ENCODE data around the gene EPAS1. TPM values are rescaled to one million over a fixed set of nuclear protein-coding genes. Genes with fewer than 3 reads are reported as not detected.

Gene EPAS1
- total RNA-seq, 4 donors from 2014 or later: 126 to 249 (median 148) TPM

DNA sequence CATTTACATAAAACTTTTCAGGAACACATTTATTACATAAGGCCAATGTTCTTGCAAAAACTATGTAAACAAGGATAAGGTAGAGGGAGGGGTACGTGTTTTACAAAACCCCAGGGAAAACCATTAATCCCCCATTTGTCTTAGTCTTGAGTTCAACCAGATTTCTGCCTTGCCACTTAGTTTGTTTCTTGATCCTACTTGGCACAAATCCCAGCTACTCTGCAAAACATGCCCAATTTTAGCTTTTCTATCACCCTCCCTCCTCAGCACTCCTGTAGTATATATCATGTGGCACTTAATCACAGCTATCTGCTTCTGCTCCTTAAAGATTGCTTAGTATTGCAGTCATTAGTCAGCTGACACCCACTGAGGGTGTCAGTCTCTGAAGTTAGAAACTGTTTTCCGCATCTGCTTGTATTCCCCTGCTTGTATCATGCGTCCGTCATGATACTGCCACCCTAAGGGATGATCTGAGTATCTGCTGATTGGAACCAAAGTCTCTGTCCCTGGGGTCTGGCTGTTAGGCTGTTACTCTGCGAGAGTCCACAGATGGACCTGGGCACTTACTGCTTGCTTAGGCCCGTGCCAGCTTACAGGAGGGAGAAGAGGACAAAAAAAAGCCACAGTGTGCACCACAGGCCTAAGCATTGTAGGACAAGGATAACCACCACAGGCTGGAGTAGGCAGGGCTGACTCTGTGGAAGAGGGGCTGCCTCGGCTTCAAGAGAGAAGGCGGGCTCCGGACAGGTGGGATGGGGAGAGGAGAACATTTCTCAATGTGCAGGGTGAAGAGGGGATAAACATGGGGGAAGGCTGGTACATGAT is 82.2 kb downstream of the EPAS1 start:
- TF ChIP-seq, protein P1, sequence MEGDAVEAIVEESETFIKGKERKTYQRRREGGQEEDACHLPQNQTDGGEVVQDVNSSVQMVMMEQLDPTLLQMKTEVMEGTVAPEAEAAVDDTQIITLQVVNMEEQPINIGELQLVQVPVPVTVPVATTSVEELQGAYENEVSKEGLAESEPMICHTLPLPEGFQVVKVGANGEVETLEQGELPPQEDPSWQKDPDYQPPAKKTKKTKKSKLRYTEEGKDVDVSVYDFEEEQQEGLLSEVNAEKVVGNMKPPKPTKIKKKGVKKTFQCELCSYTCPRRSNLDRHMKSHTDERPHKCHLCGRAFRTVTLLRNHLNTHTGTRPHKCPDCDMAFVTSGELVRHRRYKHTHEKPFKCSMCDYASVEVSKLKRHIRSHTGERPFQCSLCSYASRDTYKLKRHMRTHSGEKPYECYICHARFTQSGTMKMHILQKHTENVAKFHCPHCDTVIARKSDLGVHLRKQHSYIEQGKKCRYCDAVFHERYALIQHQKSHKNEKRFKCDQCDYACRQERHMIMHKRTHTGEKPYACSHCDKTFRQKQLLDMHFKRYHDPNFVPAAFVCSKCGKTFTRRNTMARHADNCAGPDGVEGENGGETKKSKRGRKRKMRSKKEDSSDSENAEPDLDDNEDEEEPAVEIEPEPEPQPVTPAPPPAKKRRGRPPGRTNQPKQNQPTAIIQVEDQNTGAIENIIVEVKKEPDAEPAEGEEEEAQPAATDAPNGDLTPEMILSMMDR (IDR thresholded peaks at IDR 0.05): no peak
- TF ChIP-seq POLR2A (IDR thresholded peaks at IDR 0.05): no peak
- no peak overlapping the region for H3K4me3 ChIP-seq (ENCODE audit: low read depth, poor library complexity, severe bottlenecking)
- 82% methylated on average over 9 of the region's 9 CpGs for WGBS, 2 donors
- intact Hi-C loops (cut with DNase I; ENCODE audit: low total_unique reads): no loop called here
- no peak for DNase-seq (ENCODE audit: low spot score in 2 of 2)

DNA sequence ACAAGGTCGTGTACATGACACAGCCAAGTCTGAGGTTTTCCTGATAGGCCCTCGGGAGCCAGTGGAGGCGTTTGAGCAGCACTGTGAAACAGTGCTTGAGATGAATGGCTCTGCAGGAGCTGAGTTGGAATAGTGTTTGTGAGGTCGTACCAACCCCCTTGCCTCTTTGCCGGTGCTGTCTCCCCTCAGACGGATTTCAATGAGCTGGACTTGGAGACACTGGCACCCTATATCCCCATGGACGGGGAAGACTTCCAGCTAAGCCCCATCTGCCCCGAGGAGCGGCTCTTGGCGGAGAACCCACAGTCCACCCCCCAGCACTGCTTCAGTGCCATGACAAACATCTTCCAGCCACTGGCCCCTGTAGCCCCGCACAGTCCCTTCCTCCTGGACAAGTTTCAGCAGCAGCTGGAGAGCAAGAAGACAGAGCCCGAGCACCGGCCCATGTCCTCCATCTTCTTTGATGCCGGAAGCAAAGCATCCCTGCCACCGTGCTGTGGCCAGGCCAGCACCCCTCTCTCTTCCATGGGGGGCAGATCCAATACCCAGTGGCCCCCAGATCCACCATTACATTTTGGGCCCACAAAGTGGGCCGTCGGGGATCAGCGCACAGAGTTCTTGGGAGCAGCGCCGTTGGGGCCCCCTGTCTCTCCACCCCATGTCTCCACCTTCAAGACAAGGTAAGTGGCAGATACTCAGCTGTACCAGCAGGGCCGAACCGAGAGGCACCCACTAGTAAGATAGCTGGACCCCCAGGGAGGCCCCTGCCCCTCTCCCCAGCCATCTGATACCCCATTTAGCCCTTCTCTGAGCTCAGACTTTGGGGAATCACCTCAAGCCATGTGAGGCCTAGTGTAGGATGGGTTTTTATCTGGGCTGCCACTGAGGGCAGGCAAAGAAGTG is 83.1 kb downstream of the EPAS1 start:
- intact Hi-C loops (cut with DNase I; ENCODE audit: low total_unique reads): no loop called here
- H3K4me3 ChIP-seq (ENCODE audit: low read depth, poor library complexity, severe bottlenecking): no peak overlapping the region
- TF ChIP-seq POLR2A (IDR thresholded peaks at IDR 0.05): no peak
- TF ChIP-seq, protein P1 (IDR thresholded peaks at IDR 0.05): no peak
- 93 to 94% methylated on average over 22 of the region's 22 CpGs for WGBS, 2 donors
- DNase-seq (ENCODE audit: low spot score in 2 of 2): no peak

DNA sequence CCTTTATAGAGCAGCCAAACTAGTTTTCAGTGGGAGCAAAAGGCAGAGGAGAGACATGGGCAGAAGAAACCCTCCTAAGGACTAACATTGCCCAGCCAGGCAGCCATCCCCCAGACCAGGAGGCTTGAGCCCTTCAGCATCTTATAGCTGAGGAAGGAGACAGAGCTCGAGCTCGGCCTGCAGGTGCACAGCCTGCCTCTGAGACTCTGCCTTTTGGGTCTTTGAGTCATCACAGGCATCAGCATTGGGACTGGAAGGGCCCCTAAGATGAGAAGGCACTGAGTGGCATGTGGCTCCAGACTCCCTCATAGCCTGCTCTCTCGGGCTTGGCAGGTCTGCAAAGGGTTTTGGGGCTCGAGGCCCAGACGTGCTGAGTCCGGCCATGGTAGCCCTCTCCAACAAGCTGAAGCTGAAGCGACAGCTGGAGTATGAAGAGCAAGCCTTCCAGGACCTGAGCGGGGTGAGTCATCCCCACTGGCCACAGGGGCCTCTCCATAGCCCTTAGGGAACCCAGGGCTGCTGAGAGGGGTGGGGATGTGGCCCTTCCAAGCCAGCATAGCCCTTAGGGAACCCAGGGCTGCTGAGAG is 84.1 kb downstream of the EPAS1 start:
- DNase-seq (ENCODE audit: low spot score in 2 of 2): no peak
- no peak overlapping the region for H3K4me3 ChIP-seq (ENCODE audit: low read depth, poor library complexity, severe bottlenecking)
- TF ChIP-seq, protein P1 (IDR thresholded peaks at IDR 0.05): no peak
- TF ChIP-seq POLR2A (IDR thresholded peaks at IDR 0.05): no peak
- intact Hi-C loops (cut with DNase I; ENCODE audit: low total_unique reads): no loop called here
- WGBS, 2 donors: 93 to 98% methylated on average over 4 to 7 of the region's 8 CpGs

DNA sequence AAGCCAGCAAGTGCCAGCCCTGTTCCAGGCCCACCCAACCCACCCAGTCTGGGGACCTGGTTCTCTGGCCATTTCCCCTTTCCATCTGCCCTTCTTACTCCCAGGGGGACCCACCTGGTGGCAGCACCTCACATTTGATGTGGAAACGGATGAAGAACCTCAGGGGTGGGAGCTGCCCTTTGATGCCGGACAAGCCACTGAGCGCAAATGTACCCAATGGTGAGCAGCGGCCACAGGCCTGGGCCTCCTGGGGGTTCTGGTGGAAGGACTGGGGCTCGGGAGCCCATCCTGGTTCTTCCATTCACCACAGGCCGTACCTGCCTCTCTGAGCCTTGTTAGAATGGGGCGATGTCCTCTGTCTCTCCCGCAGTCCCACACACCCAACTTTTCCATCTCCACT is 84.7 kb downstream of the EPAS1 start:
- no peak for TF ChIP-seq POLR2A (IDR thresholded peaks at IDR 0.05)
- TF ChIP-seq, protein P1 (IDR thresholded peaks at IDR 0.05): no peak
- 97 to 99% methylated on average over 8 of the region's 8 CpGs for WGBS, 2 donors
- H3K4me3 ChIP-seq (ENCODE audit: low read depth, poor library complexity, severe bottlenecking): no peak overlapping the region
- no peak for DNase-seq (ENCODE audit: low spot score in 2 of 2)
- intact Hi-C loops (cut with DNase I; ENCODE audit: low total_unique reads): no loop called here

DNA sequence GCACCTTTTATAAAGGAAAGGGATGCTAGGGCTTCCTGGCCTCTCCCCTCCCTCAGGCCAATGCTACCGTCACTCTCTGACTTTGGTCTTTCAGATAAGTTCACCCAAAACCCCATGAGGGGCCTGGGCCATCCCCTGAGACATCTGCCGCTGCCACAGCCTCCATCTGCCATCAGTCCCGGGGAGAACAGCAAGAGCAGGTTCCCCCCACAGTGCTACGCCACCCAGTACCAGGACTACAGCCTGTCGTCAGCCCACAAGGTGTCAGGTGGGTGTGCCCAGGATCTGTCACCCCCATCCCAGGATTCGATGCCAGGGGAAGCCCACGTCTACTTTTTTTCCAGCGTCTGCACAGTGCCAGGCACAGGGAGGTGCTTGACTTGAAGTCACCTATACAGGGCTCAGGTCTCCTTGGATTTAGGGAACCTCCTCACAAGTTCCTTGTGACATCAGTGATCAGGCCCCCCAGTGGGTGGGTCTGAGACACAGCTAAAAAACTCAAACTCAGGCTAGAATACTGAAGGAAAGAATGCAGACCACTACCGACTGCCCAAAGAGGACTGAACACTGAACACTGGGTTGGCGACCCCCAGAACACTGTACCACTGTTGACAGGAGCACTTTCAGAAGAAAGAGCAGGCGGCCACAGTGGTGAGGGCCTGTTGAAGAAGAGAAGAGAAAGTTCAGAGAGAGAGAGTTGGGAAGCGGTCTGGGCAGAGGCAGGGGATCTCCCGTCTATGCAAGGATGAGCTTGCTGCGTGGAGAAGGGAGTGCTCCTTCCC is 85.3 kb downstream of the EPAS1 start:
- WGBS, 2 donors: 82 to 86% methylated on average over 13 of the region's 14 CpGs
- no peak for DNase-seq (ENCODE audit: low spot score in 2 of 2)
- TF ChIP-seq, protein P1 (IDR thresholded peaks at IDR 0.05): no peak
- no peak for TF ChIP-seq POLR2A (IDR thresholded peaks at IDR 0.05)
- intact Hi-C loops (cut with DNase I; ENCODE audit: low total_unique reads): no loop called here
- no peak overlapping the region for H3K4me3 ChIP-seq (ENCODE audit: low read depth, poor library complexity, severe bottlenecking)
